HG03342 (cell line): Measurements from ENCODE around the gene SLC4A2.
A peak's percentile ranks its signal among the peaks of the same experiment; 100 is the strongest.

Source experiments
- ATAC-seq: cut with Tn5 transposase; IDR thresholded peaks from one replicate; pipeline ENCODE4 v1.9.1; 2021; ENCODE audit warnings: mild to moderate bottlenecking, moderate library complexity; ENCODE audit not compliant: unreplicated experiment

SLC4A2 gene

GRCh38 chr7:151088856-151089699 is 29.7 kb downstream of the SLC4A2 start:
- no peak for ATAC-seq

DNA sequence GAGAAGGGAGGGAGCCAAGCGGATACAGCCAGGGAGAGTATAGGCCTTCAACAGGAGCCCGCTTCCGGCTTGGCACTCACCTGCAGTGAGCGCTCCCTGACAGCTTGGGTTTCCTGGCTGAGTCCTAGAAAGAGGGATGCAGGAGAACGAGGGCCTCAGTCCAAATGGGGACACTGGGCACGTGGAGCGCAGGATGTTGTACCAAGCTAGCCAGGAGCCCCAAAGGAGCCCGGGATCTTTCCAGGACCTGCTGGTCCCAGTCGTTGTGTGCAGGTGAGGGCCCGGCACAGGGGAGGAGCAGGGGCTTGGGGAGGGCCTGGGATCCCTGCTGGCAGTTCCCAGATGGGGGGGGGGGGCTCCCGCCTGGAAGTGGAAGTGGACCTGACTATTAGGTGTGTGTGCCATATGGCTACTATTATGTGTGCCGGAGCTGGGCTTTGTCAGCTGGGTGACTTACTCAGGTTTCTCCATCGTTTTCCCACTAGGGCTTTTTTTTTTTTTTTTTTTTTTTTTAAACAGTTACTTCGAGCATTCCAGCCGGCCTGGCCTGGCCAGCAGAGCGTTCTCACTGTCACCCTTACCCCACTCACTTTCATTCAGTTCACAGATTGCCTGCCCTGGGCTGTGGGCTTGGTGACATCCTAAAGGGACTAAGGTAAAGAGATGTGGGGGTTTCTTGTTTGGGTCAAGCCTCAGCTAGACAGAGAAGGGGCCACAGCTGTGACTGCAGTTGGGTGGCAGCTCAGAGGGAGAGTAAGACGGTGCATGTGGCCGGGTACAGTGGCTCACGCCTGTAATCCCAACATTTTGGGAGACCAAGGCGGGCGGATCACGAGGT is 30.7 kb downstream of the SLC4A2 start:
- no peak for ATAC-seq

DNA sequence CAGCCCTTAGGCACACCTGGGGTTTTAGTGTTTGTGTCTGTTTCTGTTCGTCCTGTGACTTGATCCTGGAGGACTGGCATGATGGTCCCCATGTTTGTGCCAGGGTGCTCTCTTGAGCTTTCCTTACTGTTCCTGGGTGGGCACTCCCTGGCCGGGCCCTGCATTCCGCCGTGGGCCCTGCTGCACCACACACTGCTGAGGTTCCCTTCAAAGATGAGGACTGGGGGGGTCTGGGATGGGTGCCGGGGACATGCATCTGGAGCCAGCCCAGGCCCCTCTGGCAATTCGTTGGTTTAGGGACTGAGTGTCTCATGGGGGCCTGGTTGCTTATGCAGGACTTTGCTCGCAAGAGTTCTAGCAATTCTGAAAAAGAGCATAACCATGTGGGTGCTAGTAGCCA is 31.6 kb downstream of the SLC4A2 start:
- no peak for ATAC-seq

- peak; percentile 25 for ATAC-seq
Observed at GRCh38 chr7:151091431-151091830, 32.0 kb downstream of the SLC4A2 start.

- no peak for ATAC-seq
Observed at GRCh38 chr7:151091988-151092387, 32.6 kb downstream of the SLC4A2 start.

- no peak for ATAC-seq
Observed at GRCh38 chr7:151093748-151094147, 34.4 kb downstream of the SLC4A2 start.

- ATAC-seq = no peak
Observed at GRCh38 chr7:151094675-151095074, 35.3 kb downstream of the SLC4A2 start.

DNA sequence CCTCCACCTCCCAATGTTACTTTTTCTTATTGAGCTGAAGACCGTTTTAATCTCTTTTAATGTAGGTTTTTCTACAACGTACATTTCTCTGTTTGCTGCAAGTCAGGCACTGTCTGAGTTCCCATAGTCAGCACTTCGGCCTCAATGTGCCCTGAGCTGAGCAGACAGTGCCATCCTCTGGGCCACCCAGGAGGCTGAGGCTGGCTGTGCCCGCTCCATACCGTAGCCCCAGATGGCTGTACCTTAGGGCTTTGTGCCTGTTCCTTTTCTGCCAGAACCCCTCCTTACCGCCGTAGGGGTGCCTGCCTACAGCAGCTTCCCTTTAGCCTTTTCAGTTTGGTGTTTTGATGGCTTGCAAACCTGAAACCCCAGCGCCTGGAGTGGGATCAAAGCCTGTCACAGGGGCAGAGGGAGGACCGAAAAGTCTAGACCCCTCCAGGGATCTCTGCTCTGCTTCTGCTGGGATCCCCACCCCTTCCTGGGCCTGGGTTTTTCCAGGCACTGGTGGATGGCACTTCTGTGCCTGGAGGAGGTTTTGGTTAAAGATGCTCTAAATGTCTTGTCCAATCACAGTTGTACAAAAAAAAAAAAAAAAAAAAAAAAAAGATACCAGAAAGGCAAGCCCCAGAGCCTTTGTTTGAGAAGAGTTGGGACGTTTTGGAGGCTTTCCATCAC is 35.9 kb downstream of the SLC4A2 start:
- no peak for ATAC-seq

- no peak for ATAC-seq
Observed at GRCh38 chr7:151095828-151096475, 36.6 kb downstream of the SLC4A2 start.

GRCh38 chr7:151099486-151100211 is 40.3 kb downstream of the SLC4A2 start:
- ATAC-seq = no peak

GRCh38 chr7:151100921-151101320 is 41.5 kb downstream of the SLC4A2 start:
- no peak for ATAC-seq

- no peak for ATAC-seq
Observed at GRCh38 chr7:151101621-151102396, 42.4 kb downstream of the SLC4A2 start.

- no peak for ATAC-seq
Observed at GRCh38 chr7:151102991-151103390, 43.6 kb downstream of the SLC4A2 start.

DNA sequence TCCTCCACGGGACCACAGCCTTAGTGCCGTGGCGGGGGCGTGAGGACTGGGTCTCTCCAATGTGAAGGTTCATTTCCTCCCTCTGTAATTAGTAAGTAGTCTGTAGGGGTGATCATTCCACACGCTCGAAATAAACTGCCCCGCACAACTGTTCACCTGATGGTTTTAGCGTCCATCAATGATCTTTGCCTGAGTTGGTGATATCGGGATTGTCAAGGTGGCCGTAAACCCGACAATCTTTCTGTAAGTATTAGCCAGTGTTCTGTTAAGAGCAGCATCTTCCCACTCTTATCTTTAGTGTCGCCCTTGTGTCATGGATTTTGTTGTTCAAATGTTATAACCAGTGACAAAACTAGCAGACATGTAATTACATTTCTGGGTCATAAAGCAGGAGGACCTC is 44.6 kb downstream of the SLC4A2 start:
- no peak for ATAC-seq

- ATAC-seq = no peak
Observed at GRCh38 chr7:151104411-151105235, 45.2 kb downstream of the SLC4A2 start.

DNA sequence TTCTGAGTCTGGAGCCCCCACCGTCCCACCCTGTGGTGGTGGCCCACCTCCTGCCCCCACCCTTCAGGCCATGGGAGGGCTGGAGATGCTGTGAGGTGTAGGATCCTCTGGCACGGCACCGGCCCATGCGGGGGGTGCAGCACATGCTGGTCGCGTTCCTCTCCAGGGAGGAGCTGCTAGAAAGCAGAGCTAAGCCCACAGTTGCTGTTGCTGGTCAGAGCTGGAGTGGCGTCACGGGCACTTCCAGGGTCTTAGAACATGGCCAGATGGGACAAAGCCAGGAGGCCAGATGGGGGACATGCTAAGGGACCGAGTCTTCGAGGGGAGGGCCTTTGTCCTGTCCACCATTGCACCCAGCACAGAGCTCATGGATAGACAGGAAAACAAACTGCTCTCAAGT is 48.5 kb downstream of the SLC4A2 start:
- no peak for ATAC-seq

DNA sequence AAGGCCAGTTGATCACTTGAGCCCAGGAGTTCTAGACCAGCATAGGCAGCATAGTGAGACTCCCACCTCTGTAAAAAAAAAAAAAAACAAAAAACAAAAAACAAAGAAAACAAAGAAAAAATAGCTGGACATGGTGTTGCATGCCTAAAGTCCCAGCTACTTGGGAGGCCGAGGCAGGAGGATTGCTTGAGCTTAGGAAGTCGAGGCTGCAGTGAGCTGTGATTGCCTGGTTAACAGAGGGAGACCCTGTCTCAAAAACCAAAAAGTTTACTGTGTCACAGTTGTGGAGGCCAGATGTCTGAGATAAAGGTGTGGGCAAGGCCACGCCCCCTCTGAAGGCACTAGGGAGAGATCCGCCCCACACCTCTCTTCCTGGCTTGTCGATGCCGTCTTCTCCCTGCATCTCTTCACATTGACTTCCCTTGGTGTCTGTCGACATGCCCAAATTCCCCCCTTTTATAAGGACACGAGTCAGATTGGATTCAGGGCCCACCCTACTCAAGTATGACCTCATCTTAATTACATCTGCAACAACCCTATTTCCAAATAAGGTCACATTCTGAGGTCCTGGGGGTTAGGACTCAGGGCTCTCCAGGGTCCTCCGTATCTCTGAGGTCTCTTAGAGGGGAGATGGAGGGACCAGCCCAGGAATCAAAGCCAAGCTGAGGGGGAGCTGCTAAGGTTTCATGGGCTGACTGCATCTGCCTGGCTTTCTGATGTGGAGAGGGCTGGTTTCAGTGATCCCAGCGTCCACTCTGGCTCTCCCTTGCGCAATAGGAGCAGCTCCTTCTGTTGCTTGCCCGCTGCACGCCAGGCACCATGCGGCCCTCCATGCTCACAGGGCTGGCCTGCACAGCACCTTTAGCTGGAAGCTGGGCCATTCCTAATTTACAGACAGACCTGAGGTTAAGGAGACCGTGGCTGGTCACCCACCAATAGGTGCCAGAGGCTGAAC is 50.0 kb downstream of the SLC4A2 start:
- ATAC-seq = no peak
